Bronchial epithelial cell (primary cell): ENCODE results near the gene PXDN. TPM values are rescaled to one million over a fixed set of nuclear protein-coding genes. Genes with fewer than 3 reads are reported as not detected.

Experiments
- DNase-seq: peaks from one replicate; pipeline ENCODE4 v3.0.0-alpha.2; 2010; ENCODE audit warnings: low read depth
- FAIRE-seq: peaks from 2 replicates; lab custom pipeline; 2011; peaks lifted over from hg19 to GRCh38; lab: Jason Lieb, UNC
- H3K27me3 ChIP-seq: 2 replicates; pipeline ENCODE4 v1.5.1; 2011; ENCODE audit warnings: low read length; ENCODE audit not compliant: control insufficient read depth, insufficient read depth
- H3K36me3 ChIP-seq: 2 replicates; pipeline ENCODE4 v1.5.1; 2011; ENCODE audit warnings: low read length; ENCODE audit not compliant: control insufficient read depth, insufficient read depth
- H3K4me3 ChIP-seq: 2 replicates; pipeline ENCODE4 v1.5.1; 2011; ENCODE audit warnings: mild to moderate bottlenecking, low read depth, low read length, control low read depth
- total RNA-seq: library from RNA; depleted of rRNA; stranded (reverse); fragments of >200 nt; gene quantifications from 2 replicates; pipeline ENCODE4 v1.2.1, GENCODE V29; 2014
- TF ChIP-seq, protein P1 (sequence below): IDR thresholded peaks from 2 replicates; pipeline ENCODE4 v1.5.1; 2011; ENCODE audit warnings: mild to moderate bottlenecking, moderate library complexity, low read length, control low read depth, inconsistent platforms; ENCODE audit not compliant: insufficient read depth, severe bottlenecking

The PXDN gene
- total RNA-seq, 1 donor from 2014 or later = 34.0 TPM

DNA sequence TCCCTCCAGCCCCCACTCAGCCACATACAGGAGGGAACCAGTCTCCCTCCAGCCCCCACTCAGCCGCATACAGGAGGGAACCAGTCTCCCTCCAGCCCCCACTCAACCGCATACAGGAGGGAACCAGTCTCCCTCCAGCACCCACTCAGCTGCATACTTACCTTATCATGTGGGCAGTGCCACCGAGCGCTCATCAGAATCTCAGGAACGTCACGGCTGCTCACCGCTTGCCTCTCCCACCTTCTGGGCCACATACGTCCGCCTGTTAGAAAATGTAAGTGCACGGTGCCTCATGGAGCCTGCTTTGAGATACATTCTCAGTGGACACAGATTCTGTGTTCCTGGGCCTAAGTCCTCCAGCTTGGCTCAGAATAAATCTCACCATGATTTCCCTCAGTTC lies 124.8 kb downstream of the PXDN start:
- FAIRE-seq (no peak), DNase-seq (no peak)
- no peaks in the 10 kb centered on the region for H3K27me3 ChIP-seq
- no peaks in the 10 kb centered on the region for H3K36me3 ChIP-seq
- TF ChIP-seq, protein P1, sequence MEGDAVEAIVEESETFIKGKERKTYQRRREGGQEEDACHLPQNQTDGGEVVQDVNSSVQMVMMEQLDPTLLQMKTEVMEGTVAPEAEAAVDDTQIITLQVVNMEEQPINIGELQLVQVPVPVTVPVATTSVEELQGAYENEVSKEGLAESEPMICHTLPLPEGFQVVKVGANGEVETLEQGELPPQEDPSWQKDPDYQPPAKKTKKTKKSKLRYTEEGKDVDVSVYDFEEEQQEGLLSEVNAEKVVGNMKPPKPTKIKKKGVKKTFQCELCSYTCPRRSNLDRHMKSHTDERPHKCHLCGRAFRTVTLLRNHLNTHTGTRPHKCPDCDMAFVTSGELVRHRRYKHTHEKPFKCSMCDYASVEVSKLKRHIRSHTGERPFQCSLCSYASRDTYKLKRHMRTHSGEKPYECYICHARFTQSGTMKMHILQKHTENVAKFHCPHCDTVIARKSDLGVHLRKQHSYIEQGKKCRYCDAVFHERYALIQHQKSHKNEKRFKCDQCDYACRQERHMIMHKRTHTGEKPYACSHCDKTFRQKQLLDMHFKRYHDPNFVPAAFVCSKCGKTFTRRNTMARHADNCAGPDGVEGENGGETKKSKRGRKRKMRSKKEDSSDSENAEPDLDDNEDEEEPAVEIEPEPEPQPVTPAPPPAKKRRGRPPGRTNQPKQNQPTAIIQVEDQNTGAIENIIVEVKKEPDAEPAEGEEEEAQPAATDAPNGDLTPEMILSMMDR = no peak
- H3K4me3 ChIP-seq = no peak overlapping the region

DNA sequence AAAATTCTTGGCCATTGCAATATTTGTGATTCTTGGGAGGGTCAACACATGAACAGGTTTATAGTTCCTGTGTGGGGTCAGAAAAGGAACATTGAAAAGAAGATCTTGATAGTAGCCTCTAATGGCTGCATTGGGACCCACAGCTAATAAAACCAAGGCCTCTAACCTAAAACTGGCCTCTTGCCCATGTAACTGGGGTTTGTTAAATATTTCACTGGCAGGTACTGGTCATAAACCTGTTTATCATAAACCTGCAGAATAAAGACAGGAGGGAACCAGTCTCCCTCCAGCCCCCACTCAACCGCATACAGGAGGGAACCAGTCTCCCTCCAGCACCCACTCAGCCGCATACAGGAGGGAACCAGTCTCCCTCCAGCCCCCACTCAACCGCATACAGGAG lies 125.3 kb downstream of the PXDN start:
- TF ChIP-seq, protein P1 = no peak
- no peak for DNase-seq
- Histone ChIP-seq H3K4me3 (no peak overlapping the region), H3K36me3 (no peaks in the 10 kb centered on the region), H3K27me3 (no peaks in the 10 kb centered on the region)
- FAIRE-seq = no peak

DNA sequence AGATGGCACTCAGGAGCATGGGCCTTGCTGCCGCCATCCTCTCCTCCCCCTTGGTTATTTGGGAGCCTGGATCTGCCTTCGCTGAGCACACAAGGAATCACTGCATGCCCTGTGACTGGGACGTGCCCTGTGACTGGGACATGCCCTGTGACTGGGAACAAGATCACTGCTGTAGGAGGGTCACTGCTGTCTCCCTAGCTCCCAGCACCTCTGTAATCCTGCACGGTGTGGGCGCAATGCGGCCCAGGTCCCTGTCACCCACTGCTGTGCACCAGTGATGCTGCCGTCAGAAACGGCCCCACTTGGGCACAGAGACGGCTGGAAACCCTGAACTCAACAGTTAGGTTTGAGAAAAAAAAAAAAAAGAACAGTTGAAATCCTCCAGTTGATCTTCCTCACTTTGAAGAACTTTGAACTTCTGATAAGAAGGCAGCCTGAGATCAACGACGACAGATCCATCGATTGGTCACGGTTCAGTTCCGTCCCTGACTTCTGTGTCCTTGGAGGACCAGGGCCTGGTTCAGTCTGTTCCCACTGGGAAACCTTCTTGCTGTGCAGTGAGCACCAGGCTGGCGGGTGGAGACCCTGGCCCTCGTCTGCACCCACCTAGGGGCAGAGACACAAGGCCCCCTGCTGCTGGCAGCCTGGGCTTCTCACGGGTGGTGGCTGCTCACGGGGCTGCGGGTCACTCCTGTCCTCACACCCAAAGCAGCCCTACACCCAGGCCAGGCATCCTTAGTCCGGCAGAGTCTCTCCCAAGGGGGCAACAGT lies 125.9 kb downstream of the PXDN start:
- FAIRE-seq (no peak), DNase-seq (no peak)
- H3K4me3 ChIP-seq = no peak overlapping the region
- H3K27me3 ChIP-seq = no peaks in the 10 kb centered on the region
- TF ChIP-seq, protein P1 = no peak
- H3K36me3 ChIP-seq = no peaks in the 10 kb centered on the region

DNA sequence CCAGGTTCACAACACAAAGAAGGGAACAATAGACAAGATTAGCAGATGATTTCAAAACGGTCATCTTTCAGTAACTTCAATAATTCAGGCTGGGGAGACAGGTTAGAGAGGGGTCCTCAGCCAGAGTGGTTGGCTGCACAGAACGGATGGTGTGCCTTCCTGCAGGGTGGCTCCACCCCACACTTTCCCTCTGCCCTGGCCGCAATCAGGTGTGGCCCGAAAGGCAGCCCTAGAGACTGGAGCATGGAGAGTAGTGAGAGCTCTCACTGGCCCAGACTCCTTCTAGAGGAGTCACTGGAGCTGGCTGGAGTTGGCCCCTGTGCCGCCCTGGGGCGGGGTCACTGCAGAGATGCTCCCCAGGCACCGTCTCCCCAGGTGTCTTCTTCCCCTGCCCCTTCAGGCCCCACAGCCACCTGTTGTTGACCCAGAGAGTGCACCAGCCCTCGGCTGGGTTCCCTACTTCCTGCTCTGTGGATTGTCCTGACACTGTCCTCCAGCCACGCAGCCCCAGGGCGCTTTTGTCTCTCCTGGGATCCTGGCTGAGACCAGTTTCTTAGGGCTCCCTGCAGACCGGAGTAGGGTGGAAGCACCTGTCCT lies 126.8 kb downstream of the PXDN start:
- Histone ChIP-seq H3K36me3 (no peaks in the 10 kb centered on the region), H3K27me3 (no peaks in the 10 kb centered on the region), H3K4me3 (no peak overlapping the region)
- no peak for DNase-seq
- FAIRE-seq = no peak
- TF ChIP-seq, protein P1 = no peak

DNA sequence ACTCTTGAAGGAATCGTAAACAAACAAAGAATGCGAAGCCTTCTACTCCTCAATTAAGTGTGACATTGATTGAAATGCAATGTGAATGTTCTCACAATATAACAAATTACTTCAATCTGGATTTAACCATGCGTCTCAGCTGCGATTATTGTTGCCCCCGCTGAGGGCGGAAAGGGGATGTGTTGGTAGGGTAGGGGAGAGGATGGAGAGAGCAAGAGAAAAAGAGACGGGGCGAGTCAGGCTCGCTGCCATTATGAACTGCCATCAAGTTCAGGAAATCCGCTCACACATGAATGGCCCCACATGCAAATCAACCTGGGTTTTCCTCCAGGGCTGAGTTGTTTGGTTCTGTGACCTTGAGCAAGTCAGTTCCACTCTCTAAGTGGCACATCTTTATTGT lies 129.8 kb downstream of the PXDN start:
- FAIRE-seq (no peak), DNase-seq (no peak)
- Histone ChIP-seq H3K4me3 (no peak overlapping the region), H3K27me3 (no peaks in the 10 kb centered on the region), H3K36me3 (no peaks in the 10 kb centered on the region)
- TF ChIP-seq, protein P1 = no peak
